ENCODE measurements around the gene CEP57.
"Not testable (repeated sequence)": the region's sequence is repeated elsewhere in the genome, so short reads cannot be mapped to it uniquely, and the experiment has no call there.

CEP57 gene

GRCh38 chr11:95854362-95854761 is 64.1 kb downstream of the CEP57 start:
- not testable (repeated sequence) for DNase-seq (ENCODE audit: low spot score)

GRCh38 chr11:95860024-95860423 is 69.7 kb downstream of the CEP57 start:
- DNase-seq (ENCODE audit: low spot score) = not testable (repeated sequence)

GRCh38 chr11:95863486-95864140 is 73.3 kb downstream of the CEP57 start:
- no peak for DNase-seq (ENCODE audit: low spot score)

GRCh38 chr11:95867105-95867504 is 76.8 kb downstream of the CEP57 start:
- no peak for DNase-seq (ENCODE audit: low spot score)

GRCh38 chr11:95870877-95871276 is 80.6 kb downstream of the CEP57 start:
- not testable (repeated sequence) for DNase-seq (ENCODE audit: low spot score)

- peak; percentile 4 for DNase-seq (ENCODE audit: low spot score)
Measured at GRCh38 chr11:95877291-95877690, 87.0 kb downstream of the CEP57 start.

Small RNAs within 50 kb of the gene (small RNA-seq; reads per million reads assigned to genes)
- 0 to 1.6 reads per million in 2 experiments for gene RNA5SP345

Measured in SK-N-DZ (cell line).